ENCODE measurements around the gene GLIS1.

- TF ChIP-seq CTCF (IDR thresholded peaks at IDR 0.05; ENCODE audit: insufficient read depth, low read depth, low read length) (no peak), EZH2 (IDR thresholded peaks at IDR 0.05; ENCODE audit: insufficient read depth, low read length) (no peak)
Observed at GRCh38 chr1:53686965-53687267, 52.0 kb downstream of the GLIS1 start.
